Lower leg skin (tissue), 4 donors: ENCODE data around the gene SULT6B1. TPM values are rescaled to one million over a fixed set of nuclear protein-coding genes. Genes with fewer than 3 reads are reported as not detected.
"Not testable (repeated sequence)": the region's sequence is repeated elsewhere in the genome, so short reads cannot be mapped to it uniquely, and the experiment has no call there.

Experiments used
- DNase-seq, 2 donors: peaks; one replicate each; pipeline ENCODE4 v3.0.0-alpha.2; 2019; ENCODE audit warnings: low spot score in 2 of 2
- H3K4me3 ChIP-seq: fragments of 200-600 bp; sonication (generic); 2 replicates; pipeline ENCODE4 v1.5.1; 2017; ENCODE audit warnings: mild to moderate bottlenecking, low read depth; ENCODE audit not compliant: poor library complexity, severe bottlenecking
- CTCF ChIP-seq, 3 donors: fragments of 450-650 bp; IDR thresholded peaks; one replicate each; pipeline ENCODE4 v1.5.1; 2016; ENCODE audit warnings: antibody characterized with exemption in 3 of 3, mild to moderate bottlenecking in 3 of 3, moderate library complexity in 2 of 3
- POLR2A ChIP-seq, 2 donors: fragments of 450-650 bp; IDR thresholded peaks; one replicate each; pipeline ENCODE4 v1.6.1; 2016 to 2017; ENCODE audit warnings: antibody characterized with exemption in 2 of 2, mild to moderate bottlenecking in 1 of 2, moderate library complexity in 1 of 2
- WGBS, 2 donors: methylation state at CpG; one replicate each; pipeline ENCODE4 v1.1.5; 2018; 5-methylcytosine and 5-hydroxymethylcytosine counted together
- intact Hi-C: fragments of 100-400 bp; cut with DNase I; formaldehyde crosslinking; loops from one replicate; pipeline ENCODE4 v1.15.0; 2023; ENCODE audit warnings: low total_unique reads
- total RNA-seq, 4 donors: library from RNA; depleted of rRNA; stranded (reverse); fragments of >200 nt; gene quantifications; one replicate each; pipeline ENCODE4 v1.1.0, GENCODE V29; 2016

The SULT6B1 gene
- total RNA-seq, 4 donors from 2014 or later: not detected

GRCh38 chr2:37211939-37212338 is 23.5 kb upstream of the SULT6B1 start:
- TF ChIP-seq POLR2A (IDR thresholded peaks at IDR 0.05) (no peak), CTCF (IDR thresholded peaks at IDR 0.05) (no peak)
- 83 to 86% methylated on average over 3 of the region's 3 CpGs for WGBS, 2 donors
- no peak overlapping the region for H3K4me3 ChIP-seq
- DNase-seq: no peak
- intact Hi-C loops: no loop called here

GRCh38 chr2:37211212-37211611 is 22.7 kb upstream of the SULT6B1 start:
- no peak overlapping the region for H3K4me3 ChIP-seq
- no peak for DNase-seq
- TF ChIP-seq POLR2A (IDR thresholded peaks at IDR 0.05): no peak
- TF ChIP-seq CTCF (IDR thresholded peaks at IDR 0.05): no peak
- intact Hi-C loops: no loop called here

GRCh38 chr2:37206760-37207159 is 18.3 kb upstream of the SULT6B1 start:
- DNase-seq, intact Hi-C loops: not testable (repeated sequence)
- WGBS, 2 donors: 97% methylated on average over 2 of the region's 2 CpGs

GRCh38 chr2:37205689-37206341 is 17.3 kb upstream of the SULT6B1 start:
- WGBS, 2 donors: 92 to 97% methylated on average over 5 of the region's 5 CpGs
- intact Hi-C loops: no loop called here
- TF ChIP-seq CTCF (IDR thresholded peaks at IDR 0.05) (no peak), POLR2A (IDR thresholded peaks at IDR 0.05) (no peak)
- DNase-seq: no peak
- no peak overlapping the region for H3K4me3 ChIP-seq

More at GRCh38 chr2:37206760-37207159, 18.3 kb upstream of the SULT6B1 start:
- not testable (repeated sequence) for H3K4me3 ChIP-seq

- H3K4me3 ChIP-seq, DNase-seq, intact Hi-C loops: not testable (repeated sequence)
- 83 to 86% methylated on average over 8 of the region's 8 CpGs for WGBS, 2 donors
These were observed 16.7 kb upstream of the SULT6B1 start for GRCh38 chr2:37205071-37205661.

- no peak for DNase-seq
- 92 to 94% methylated on average over 2 of the region's 2 CpGs for WGBS, 2 donors
- no peak for TF ChIP-seq POLR2A (IDR thresholded peaks at IDR 0.05)
- TF ChIP-seq CTCF (IDR thresholded peaks at IDR 0.05): no peak
- H3K4me3 ChIP-seq: no peak overlapping the region
- intact Hi-C loops: no loop called here
These were observed 15.2 kb upstream of the SULT6B1 start for GRCh38 chr2:37203708-37204107.

GRCh38 chr2:37201766-37202165 is 13.3 kb upstream of the SULT6B1 start:
- 83 to 85% methylated on average over 1 of the region's 1 CpG for WGBS, 2 donors
- H3K4me3 ChIP-seq: no peak overlapping the region
- no peak for TF ChIP-seq POLR2A (IDR thresholded peaks at IDR 0.05)
- no peak for TF ChIP-seq CTCF (IDR thresholded peaks at IDR 0.05)
- DNase-seq: no peak
- intact Hi-C loops: no loop called here
